Breast epithelium (tissue), 4 donors: ENCODE measurements around the gene CLK2. TPM values are rescaled to one million over a fixed set of nuclear protein-coding genes. Genes with fewer than 3 reads are reported as not detected.
"Not testable (repeated sequence)": the region's sequence is repeated elsewhere in the genome, so short reads cannot be mapped to it uniquely, and the experiment has no call there.

ENCODE experiments used
- DNase-seq, 2 donors: peaks; one replicate each; pipeline ENCODE4 v3.0.0-alpha.2; 2019; ENCODE audit warnings: low spot score in 2 of 2
- H3K27ac ChIP-seq, 2 donors: fragments of 200-600 bp; sonication (generic) in 1 of 2; one replicate each; pipeline ENCODE4 v1.5.1; 2016 to 2019; ENCODE audit warnings: mild to moderate bottlenecking in 1 of 2
- H3K27me3 ChIP-seq, 2 donors: fragments of 200-600 bp; sonication (generic) in 1 of 2; one replicate each; pipeline versions ENCODE4 v1.5.1 to v1.6.0; 2017 to 2019; ENCODE audit warnings: control low read depth in 1 of 2, mild to moderate bottlenecking in 1 of 2
- H3K36me3 ChIP-seq: fragments of 200-600 bp; one replicate; pipeline ENCODE4 v1.5.1; 2019
- H3K4me1 ChIP-seq, 2 donors: fragments of 200-600 bp; sonication (generic); one replicate each; pipeline ENCODE4 v1.5.1; 2016 to 2019; ENCODE audit warnings: control low read depth in 1 of 2
- H3K4me3 ChIP-seq, 3 donors: fragments of 200-600 bp; sonication (generic); 1 replicate in 2 of 3; 2 replicates in 1 of 3; pipeline ENCODE4 v1.5.1; 2016 to 2019; ENCODE audit warnings: mild to moderate bottlenecking in 3 of 3, moderate library complexity in 2 of 3
- H3K9me3 ChIP-seq, 2 donors: fragments of 200-600 bp; sonication (generic) in 1 of 2; one replicate each; pipeline ENCODE4 v1.5.1; 2016 to 2019; ENCODE audit warnings: control low read depth in 1 of 2
- POLR2A ChIP-seq: fragments of 450-650 bp; IDR thresholded peaks from one replicate; pipeline ENCODE4 v1.6.1; 2016; ENCODE audit warnings: antibody characterized with exemption, mild to moderate bottlenecking, moderate library complexity
- POLR2AphosphoS5 ChIP-seq, 3 donors: sonication (generic); formaldehyde crosslinking; IDR thresholded peaks; one replicate each; pipeline ENCODE4 v1.6.1; 2017; ENCODE audit warnings: antibody characterized with exemption in 3 of 3
- intact Hi-C: fragments of 100-400 bp; cut with DNase I; formaldehyde crosslinking; loops from one replicate; pipeline ENCODE4 v1.15.1; 2023; ENCODE audit warnings: low total_unique reads
- total RNA-seq, 3 donors: library from RNA; depleted of rRNA; stranded (reverse); fragments of >200 nt; gene quantifications; one replicate each; pipeline ENCODE4 v1.1.0, GENCODE V29; 2016
- TF ChIP-seq, protein P1 (sequence below), 3 donors: fragments of 450-650 bp; IDR thresholded peaks; one replicate each; pipeline ENCODE4 v1.5.1; 2016 to 2017; ENCODE audit warnings: antibody characterized with exemption in 3 of 3, mild to moderate bottlenecking in 3 of 3, moderate library complexity in 3 of 3

The CLK2 gene
- total RNA-seq, 3 donors from 2014 or later = 29.1 to 53.4 (median 48.7) TPM

GRCh38 chr1:155247667-155248553, 25.4 kb downstream of the CLK2 start:
- TF ChIP-seq POLR2A (no peak), POLR2AphosphoS5 (IDR thresholded peaks at IDR 0.05) (no peak)
- TF ChIP-seq, protein P1, sequence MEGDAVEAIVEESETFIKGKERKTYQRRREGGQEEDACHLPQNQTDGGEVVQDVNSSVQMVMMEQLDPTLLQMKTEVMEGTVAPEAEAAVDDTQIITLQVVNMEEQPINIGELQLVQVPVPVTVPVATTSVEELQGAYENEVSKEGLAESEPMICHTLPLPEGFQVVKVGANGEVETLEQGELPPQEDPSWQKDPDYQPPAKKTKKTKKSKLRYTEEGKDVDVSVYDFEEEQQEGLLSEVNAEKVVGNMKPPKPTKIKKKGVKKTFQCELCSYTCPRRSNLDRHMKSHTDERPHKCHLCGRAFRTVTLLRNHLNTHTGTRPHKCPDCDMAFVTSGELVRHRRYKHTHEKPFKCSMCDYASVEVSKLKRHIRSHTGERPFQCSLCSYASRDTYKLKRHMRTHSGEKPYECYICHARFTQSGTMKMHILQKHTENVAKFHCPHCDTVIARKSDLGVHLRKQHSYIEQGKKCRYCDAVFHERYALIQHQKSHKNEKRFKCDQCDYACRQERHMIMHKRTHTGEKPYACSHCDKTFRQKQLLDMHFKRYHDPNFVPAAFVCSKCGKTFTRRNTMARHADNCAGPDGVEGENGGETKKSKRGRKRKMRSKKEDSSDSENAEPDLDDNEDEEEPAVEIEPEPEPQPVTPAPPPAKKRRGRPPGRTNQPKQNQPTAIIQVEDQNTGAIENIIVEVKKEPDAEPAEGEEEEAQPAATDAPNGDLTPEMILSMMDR (IDR thresholded peaks at IDR 0.05) = no peak
- no peak for DNase-seq
- H3K4me3 ChIP-seq = no peak overlapping the region
- peaks cover 0 to 5% of the 10 kb centered on the region in 2 donors for H3K4me1 ChIP-seq
- peaks cover 0 to 3% of the 10 kb centered on the region in 2 donors for H3K27me3 ChIP-seq
- no peak overlapping the region for H3K27ac ChIP-seq
- no peaks in the 10 kb centered on the region for H3K9me3 ChIP-seq
- no peaks in the 10 kb centered on the region for H3K36me3 ChIP-seq
- intact Hi-C loops = no loop called here

GRCh38 chr1:155246796-155247195, 26.5 kb downstream of the CLK2 start:
- H3K36me3 ChIP-seq, H3K9me3 ChIP-seq, H3K27me3 ChIP-seq, H3K27ac ChIP-seq, intact Hi-C loops, DNase-seq, H3K4me3 ChIP-seq, H3K4me1 ChIP-seq: not testable (repeated sequence)

GRCh38 chr1:155245163-155245524, 28.2 kb downstream of the CLK2 start:
- peaks cover 0 to 3% of the 10 kb centered on the region in 2 donors for H3K27me3 ChIP-seq
- H3K9me3 ChIP-seq = no peaks in the 10 kb centered on the region
- no peaks in the 10 kb centered on the region for H3K36me3 ChIP-seq
- H3K4me1 ChIP-seq = peaks cover 0 to 5% of the 10 kb centered on the region in 2 donors
- intact Hi-C loops = no loop called here
- peak overlapping the region; percentile 86 to 95 for H3K27ac ChIP-seq
- TF ChIP-seq POLR2AphosphoS5 (IDR thresholded peaks at IDR 0.05) (no peak), POLR2A (no peak)
- TF ChIP-seq, protein P1 (IDR thresholded peaks at IDR 0.05) = no peak
- no peak for DNase-seq
- H3K4me3 ChIP-seq = peak overlapping the region; percentile 49 to 80 (median 70)

- Histone ChIP-seq H3K4me1 (peaks cover 0 to 5% of the 10 kb centered on the region in 2 donors), H3K27me3 (peaks cover 0 to 3% of the 10 kb centered on the region in 2 donors), H3K27ac (peak overlapping the region; percentile 86 to 95), H3K9me3 (no peaks in the 10 kb centered on the region), H3K4me3 (peak overlapping the region; percentile 49 to 80 (median 70)), H3K36me3 (no peaks in the 10 kb centered on the region)
- TF ChIP-seq, protein P1 (IDR thresholded peaks at IDR 0.05) = peak; percentile 99 to 100 (median 99)
- TF ChIP-seq POLR2A (peak; percentile 83), POLR2AphosphoS5 (IDR thresholded peaks at IDR 0.05) (peak; percentile 93 to 99 (median 99))
- DNase-seq = peak; percentile 94 to 98
- intact Hi-C loops = no loop called here
These were observed 28.7 kb downstream of the CLK2 start for GRCh38 chr1:155244368-155245162.

DNA sequence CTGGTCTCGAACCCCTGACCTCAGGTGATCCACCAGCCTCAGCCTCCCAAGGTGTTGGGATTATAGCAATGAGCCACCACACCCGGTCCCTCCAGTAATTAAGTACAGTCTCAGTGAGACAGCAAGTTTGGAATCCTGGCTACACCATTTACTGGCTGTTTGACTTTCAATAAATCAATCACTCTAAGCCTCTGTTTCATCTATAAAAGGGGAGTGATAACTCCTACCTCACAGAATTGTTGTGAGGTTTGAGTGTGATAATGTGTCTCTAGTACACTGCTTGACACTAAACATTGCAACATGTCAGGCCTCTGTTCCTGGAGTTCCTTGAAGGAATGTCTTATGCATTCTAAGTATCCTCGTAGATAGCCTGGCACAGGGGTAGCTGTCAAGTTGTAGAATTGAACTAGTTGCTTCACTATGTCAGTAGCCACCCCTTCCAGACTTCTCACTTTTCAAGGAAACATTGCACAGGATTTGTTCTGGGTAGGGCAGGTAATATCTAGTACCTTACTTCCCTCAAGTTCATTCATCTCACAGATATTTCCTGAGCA, 30.4 kb downstream of the CLK2 start:
- Histone ChIP-seq H3K9me3 (no peaks in the 10 kb centered on the region), H3K4me3 (peak overlapping the region in 2 of 3 donors; percentile 70 to 80), H3K36me3 (no peaks in the 10 kb centered on the region), H3K4me1 (peaks cover 0 to 5% of the 10 kb centered on the region in 2 donors), H3K27ac (peak overlapping the region; percentile 86 to 95), H3K27me3 (peaks cover 0 to 3% of the 10 kb centered on the region in 2 donors)
- no peak for TF ChIP-seq POLR2AphosphoS5 (IDR thresholded peaks at IDR 0.05)
- TF ChIP-seq, protein P1 (IDR thresholded peaks at IDR 0.05) = no peak
- no peak for TF ChIP-seq POLR2A
- no peak for DNase-seq
- intact Hi-C loops = no loop called here
